Right lobe of liver (tissue), 6 donors: ENCODE measurements around the gene VWDE. TPM values are rescaled to one million over a fixed set of nuclear protein-coding genes. Genes with fewer than 3 reads are reported as not detected.

Experiments used
- ATAC-seq, 4 donors: fragments of 200-7000 bp; cut with Tn5 transposase; one replicate each; pipeline ENCODE4 v1.9.1; 2020; ENCODE audit warnings: mild to moderate bottlenecking in 4 of 4, moderate library complexity in 4 of 4
- DNase-seq, 3 donors: peaks; one replicate each; pipeline ENCODE4 v3.0.0-alpha.2; 2020
- H3K27ac ChIP-seq, 3 donors: fragments of 200-600 bp; one replicate each; pipeline ENCODE4 v1.8.0; 2022
- H3K27me3 ChIP-seq, 2 donors: fragments of 200-600 bp; one replicate each; pipeline ENCODE4 v1.8.0; 2022
- H3K36me3 ChIP-seq, 4 donors: fragments of 200-600 bp; sonication (generic) in 1 of 4; one replicate each; pipeline versions ENCODE4 v1.5.1 to v1.8.0; 2017 to 2022; ENCODE audit warnings: control low read depth in 1 of 4
- H3K4me1 ChIP-seq, 4 donors: fragments of 200-600 bp; sonication (generic) in 1 of 4; one replicate each; pipeline versions ENCODE4 v1.5.1 to v1.8.0; 2017 to 2022; ENCODE audit warnings: control low read depth in 1 of 4
- H3K4me3 ChIP-seq, 3 donors: fragments of 200-600 bp; one replicate each; pipeline ENCODE4 v1.8.0; 2022
- H3K9me3 ChIP-seq, 4 donors: fragments of 200-600 bp; sonication (generic) in 1 of 4; one replicate each; pipeline versions ENCODE4 v1.5.1 to v1.8.0; 2017 to 2022; ENCODE audit warnings: control low read depth in 1 of 4
- CTCF ChIP-seq, 4 donors: fragments of 200-600 bp in 3 of 4; fragments of 450-650 bp in 1 of 4; IDR thresholded peaks; one replicate each; pipeline versions ENCODE4 v1.5.1 to v1.8.0; 2016 to 2022; ENCODE audit warnings: antibody characterized with exemption in 4 of 4, mild to moderate bottlenecking in 2 of 4
- POLR2A ChIP-seq: fragments of 450-650 bp; IDR thresholded peaks from one replicate; pipeline ENCODE4 v1.6.1; 2017; ENCODE audit warnings: antibody characterized with exemption, mild to moderate bottlenecking
- WGBS: methylation state at CpG from one replicate; pipeline ENCODE4 v1.1.6; 2018; ENCODE audit warnings: low coverage, low lambda C conversion rate; ENCODE audit not compliant: insufficient coverage; ENCODE audit errors: missing lambda C conversion rate; 5-methylcytosine and 5-hydroxymethylcytosine counted together
- intact Hi-C, 2 donors: fragments of 100-400 bp; cut with DNase I; formaldehyde crosslinking; loops; one replicate each; pipeline versions ENCODE4 v1.11.2 to v1.14.1; 2022
- total RNA-seq, 6 experiments: library from RNA; depleted of rRNA in 2 of 6; stranded (reverse); fragments of >200 nt in 2 of 6; fragmentation: NEBNext Ultra II Directional in 3 of 6; extraction: Animal tissue kit (Norgen Biotek cat#: 25700) in 3 of 6; gene quantifications; one replicate each; pipeline versions ENCODE4 v1.1.0 to v1.2.4, GENCODE V29; 2016 to 2023
- donor health status: DM: no; HTN: yes; CAD: no.
- donor health status: DM: no; HTN: no; CAD: no.
- donor health status: DM: no; HTN: no; CAD: no.
- donor health status: DM: no; HTN: yes; CAD: no.
- donor health status: DM: no; HTN: yes; CAD: no.

VWDE gene
- total RNA-seq, 6 experiments from 2014 or later, result 0.24 to 0.42 (median 0.38) TPM; not detected in 3

GRCh38 chr7:12327922-12328321 is 75.7 kb downstream of the VWDE start:
- ATAC-seq (peak in 1 of 4 donors; percentile 72), DNase-seq (no peak)
- intact Hi-C loops, result loop anchor here in 1 of 2 donors (5.0 kb wide), 1 partner anchor 261 kb away; no protein-coding TSS in a partner anchor
- TF ChIP-seq CTCF (IDR thresholded peaks at IDR 0.05) (no peak), POLR2A (no peak)
- no peak overlapping the region for H3K27ac ChIP-seq
- H3K36me3 ChIP-seq, result no peaks in the 10 kb centered on the region
- 73% methylated on average over 3 of the region's 3 CpGs for WGBS
- H3K27me3 ChIP-seq, result no peaks in the 10 kb centered on the region
- no peaks in the 10 kb centered on the region for H3K4me1 ChIP-seq
- no peaks in the 10 kb centered on the region for H3K9me3 ChIP-seq
- H3K4me3 ChIP-seq, result no peak overlapping the region

- no peak for ATAC-seq
These were observed 78.0 kb downstream of the VWDE start for GRCh38 chr7:12325646-12326045.

DNA sequence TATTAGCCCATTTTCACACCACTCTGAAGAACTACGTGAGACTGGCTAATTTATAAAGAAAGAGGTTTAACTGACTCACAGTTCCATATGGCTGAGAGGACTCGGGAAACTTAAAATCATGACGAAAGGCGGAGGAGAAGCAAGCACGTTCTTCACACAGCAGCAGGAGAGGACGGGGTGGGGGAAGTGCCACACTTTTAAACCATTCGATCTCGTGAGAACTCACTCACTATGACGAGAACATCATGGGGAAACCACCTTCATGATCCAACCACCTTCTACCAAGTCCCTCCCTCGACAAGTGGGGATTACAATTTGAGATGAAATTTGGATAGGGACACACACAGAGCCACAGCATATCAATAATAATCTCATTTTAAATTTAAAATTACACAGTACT is 80.2 kb downstream of the VWDE start:
- Histone ChIP-seq H3K27ac (no peak overlapping the region), H3K36me3 (no peaks in the 10 kb centered on the region), H3K27me3 (no peaks in the 10 kb centered on the region), H3K4me1 (no peaks in the 10 kb centered on the region), H3K4me3 (no peak overlapping the region), H3K9me3 (no peaks in the 10 kb centered on the region)
- intact Hi-C loops, result loop anchor here in 1 of 2 donors (5.0 kb wide), 1 partner anchor 256 kb away; no protein-coding TSS in a partner anchor
- TF ChIP-seq CTCF (IDR thresholded peaks at IDR 0.05) (no peak), POLR2A (no peak)
- DNase-seq, result no peak
- no peak for ATAC-seq
- 67% methylated on average over 10 of the region's 10 CpGs for WGBS

More at GRCh38 chr7:12325646-12326045, 78.0 kb downstream of the VWDE start:
- no peak overlapping the region for H3K4me3 ChIP-seq
- no peaks in the 10 kb centered on the region for H3K9me3 ChIP-seq
- DNase-seq, result no peak
- TF ChIP-seq CTCF (IDR thresholded peaks at IDR 0.05) (no peak), POLR2A (no peak)
- H3K27me3 ChIP-seq, result no peaks in the 10 kb centered on the region
- intact Hi-C loops, result loop anchor here in 1 of 2 donors (5.0 kb wide), 1 partner anchor 258 kb away; no protein-coding TSS in a partner anchor
- no peak overlapping the region for H3K27ac ChIP-seq
- H3K36me3 ChIP-seq, result no peaks in the 10 kb centered on the region
- H3K4me1 ChIP-seq, result no peaks in the 10 kb centered on the region

DNA sequence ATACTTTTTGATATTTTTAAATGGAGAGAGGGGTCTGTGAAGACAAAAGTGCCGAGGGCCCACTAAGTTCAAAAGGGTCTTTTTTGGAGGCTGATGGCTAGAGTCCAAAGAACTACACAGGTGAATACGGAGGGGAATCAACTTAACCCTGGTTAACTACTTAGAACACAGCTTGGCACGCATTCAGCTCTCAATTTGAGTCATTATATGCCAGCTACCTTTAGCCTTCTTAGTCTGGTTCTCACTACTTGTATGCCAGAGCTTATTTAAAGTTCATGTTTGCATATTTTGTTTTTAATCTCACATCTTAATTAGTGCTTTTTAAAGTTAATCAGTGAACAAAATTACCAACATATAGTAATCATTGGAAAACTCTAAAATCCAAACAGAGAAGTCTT is 80.8 kb downstream of the VWDE start:
- TF ChIP-seq POLR2A (no peak), CTCF (IDR thresholded peaks at IDR 0.05) (no peak)
- intact Hi-C loops, result loop anchor here in 1 of 2 donors (5.0 kb wide), 1 partner anchor 256 kb away; no protein-coding TSS in a partner anchor
- 56% methylated on average over 3 of the region's 3 CpGs for WGBS

More for the DNA sequence above, 80.8 kb downstream of the VWDE start:
- DNase-seq, result no peak
- H3K9me3 ChIP-seq, result no peaks in the 10 kb centered on the region
- H3K4me1 ChIP-seq, result no peaks in the 10 kb centered on the region
- ATAC-seq, result no peak
- H3K27me3 ChIP-seq, result no peaks in the 10 kb centered on the region
- no peaks in the 10 kb centered on the region for H3K36me3 ChIP-seq
- H3K27ac ChIP-seq, result no peak overlapping the region
- no peak overlapping the region for H3K4me3 ChIP-seq
